Neural crest cell (in vitro differentiated cells): ENCODE data around the gene CACUL1. TPM values are rescaled to one million over a fixed set of nuclear protein-coding genes. Genes with fewer than 3 reads are reported as not detected.

Source experiments
- DNase-seq: peaks from one replicate; pipeline ENCODE4 v3.0.0; 2021; ENCODE audit warnings: low read depth, mixed read lengths, low spot score
- H3K27ac Mint-ChIP-seq: one replicate; pipeline ENCODE4 v1.8.0; 2021; ENCODE audit warnings: mild to moderate bottlenecking, mixed read lengths; ENCODE audit not compliant: unreplicated experiment
- H3K27me3 Mint-ChIP-seq: 2 replicates; pipeline ENCODE4 v1.8.0; 2021; ENCODE audit warnings: low read depth, mild to moderate bottlenecking, mixed read lengths
- H3K36me3 Mint-ChIP-seq: 2 replicates; pipeline ENCODE4 v1.8.0; 2021; ENCODE audit warnings: low read depth, mild to moderate bottlenecking, mixed read lengths
- H3K4me1 Mint-ChIP-seq: 2 replicates; pipeline ENCODE4 v1.8.0; 2021; ENCODE audit warnings: mixed read lengths
- H3K4me3 Mint-ChIP-seq: one replicate; pipeline ENCODE4 v1.8.0; 2021; ENCODE audit warnings: mild to moderate bottlenecking, mixed read lengths
- H3K9me3 Mint-ChIP-seq: 2 replicates; pipeline ENCODE4 v1.8.0; 2021; ENCODE audit warnings: mixed read lengths
- total RNA-seq: library from RNA; stranded (reverse); gene quantifications from 2 replicates; pipeline ENCODE4 v1.2.1, GENCODE V29; 2021
- TF ChIP-seq, protein P1 (sequence below): fragments of 200-600 bp; sonication (generic); conservative IDR thresholded peaks from 2 replicates; pipeline ENCODE4 v1.5.0; 2021; ENCODE audit warnings: antibody characterized with exemption, mild to moderate bottlenecking

Gene CACUL1
- total RNA-seq, 1 donor from 2014 or later, result 45.2 TPM

DNA sequence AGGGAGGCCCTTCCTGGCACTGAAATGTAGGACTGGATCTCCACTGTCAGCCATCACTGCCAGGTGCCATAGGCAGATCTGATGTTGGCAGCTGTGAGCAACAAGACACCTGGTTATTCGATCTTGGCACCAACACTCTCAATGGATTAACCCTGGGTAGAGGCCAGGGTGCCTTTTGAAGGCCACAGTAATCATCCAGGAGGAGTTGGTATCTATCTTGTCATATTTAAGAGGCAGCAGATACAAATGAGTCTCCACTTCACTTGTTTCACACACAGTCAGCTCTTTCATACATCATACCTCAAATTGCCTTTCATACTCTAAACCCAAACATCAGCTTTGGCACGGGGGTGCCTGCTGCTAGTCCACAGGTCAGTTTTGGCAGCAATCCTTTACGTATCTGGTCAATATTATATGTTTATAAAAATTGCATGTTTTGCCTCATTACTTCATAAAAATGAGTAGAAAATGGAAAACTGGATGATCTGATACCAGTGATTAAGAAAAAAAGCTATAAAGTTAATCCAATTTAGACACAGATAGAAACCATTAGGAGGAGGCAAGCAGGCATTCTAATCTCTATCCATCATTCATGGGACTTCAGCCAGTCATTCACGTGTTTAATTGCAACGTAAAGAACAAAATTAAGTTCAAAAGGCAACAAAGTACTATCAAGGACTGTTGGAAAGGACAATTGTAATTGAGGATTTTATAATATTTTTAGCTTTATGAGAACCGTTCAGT lies 12.7 kb upstream of the CACUL1 start:
- Mint-ChIP-seq H3K27me3 (peaks cover 10% of the 10 kb centered on the region), H3K36me3 (no peaks in the 10 kb centered on the region), H3K4me3 (no peak overlapping the region), H3K9me3 (no peaks in the 10 kb centered on the region), H3K27ac (no peak overlapping the region), H3K4me1 (no peaks in the 10 kb centered on the region)
- DNase-seq, result no peak
- TF ChIP-seq, protein P1, sequence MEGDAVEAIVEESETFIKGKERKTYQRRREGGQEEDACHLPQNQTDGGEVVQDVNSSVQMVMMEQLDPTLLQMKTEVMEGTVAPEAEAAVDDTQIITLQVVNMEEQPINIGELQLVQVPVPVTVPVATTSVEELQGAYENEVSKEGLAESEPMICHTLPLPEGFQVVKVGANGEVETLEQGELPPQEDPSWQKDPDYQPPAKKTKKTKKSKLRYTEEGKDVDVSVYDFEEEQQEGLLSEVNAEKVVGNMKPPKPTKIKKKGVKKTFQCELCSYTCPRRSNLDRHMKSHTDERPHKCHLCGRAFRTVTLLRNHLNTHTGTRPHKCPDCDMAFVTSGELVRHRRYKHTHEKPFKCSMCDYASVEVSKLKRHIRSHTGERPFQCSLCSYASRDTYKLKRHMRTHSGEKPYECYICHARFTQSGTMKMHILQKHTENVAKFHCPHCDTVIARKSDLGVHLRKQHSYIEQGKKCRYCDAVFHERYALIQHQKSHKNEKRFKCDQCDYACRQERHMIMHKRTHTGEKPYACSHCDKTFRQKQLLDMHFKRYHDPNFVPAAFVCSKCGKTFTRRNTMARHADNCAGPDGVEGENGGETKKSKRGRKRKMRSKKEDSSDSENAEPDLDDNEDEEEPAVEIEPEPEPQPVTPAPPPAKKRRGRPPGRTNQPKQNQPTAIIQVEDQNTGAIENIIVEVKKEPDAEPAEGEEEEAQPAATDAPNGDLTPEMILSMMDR, result no peak

DNA sequence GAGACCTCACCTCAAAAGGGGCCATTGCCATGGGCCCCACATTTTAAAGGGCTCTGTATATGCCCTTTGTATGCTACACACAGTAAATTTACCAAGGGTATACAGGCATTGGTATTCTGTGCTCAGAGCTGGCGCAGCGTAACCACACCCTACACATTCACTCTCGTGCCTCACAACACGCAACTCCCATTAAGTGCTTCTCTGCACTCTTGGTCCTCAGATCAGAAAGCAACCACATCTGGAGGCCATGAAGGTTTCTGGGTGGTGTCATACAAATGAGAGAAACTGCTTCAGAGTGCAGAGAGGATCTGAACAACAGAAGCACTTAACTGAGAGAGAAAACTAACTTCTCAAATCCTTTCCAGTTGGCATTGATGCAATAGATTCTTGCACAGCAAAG lies 9.4 kb upstream of the CACUL1 start:
- peaks cover 4% of the 10 kb centered on the region for H3K27me3 Mint-ChIP-seq
- H3K27ac Mint-ChIP-seq, result no peak overlapping the region
- no peaks in the 10 kb centered on the region for H3K9me3 Mint-ChIP-seq
- TF ChIP-seq, protein P1, result no peak
- no peak for DNase-seq
- no peaks in the 10 kb centered on the region for H3K36me3 Mint-ChIP-seq
- no peak overlapping the region for H3K4me3 Mint-ChIP-seq
- H3K4me1 Mint-ChIP-seq, result no peaks in the 10 kb centered on the region

- no peak overlapping the region for H3K4me3 Mint-ChIP-seq
Observed at GRCh38 chr10:118763202-118763988, 8.6 kb upstream of the CACUL1 start.

GRCh38 chr10:118760265-118760664 lies 5.5 kb upstream of the CACUL1 start:
- no peak overlapping the region for H3K4me3 Mint-ChIP-seq
- no peak overlapping the region for H3K27ac Mint-ChIP-seq

More at GRCh38 chr10:118763202-118763988, 8.6 kb upstream of the CACUL1 start:
- no peaks in the 10 kb centered on the region for H3K36me3 Mint-ChIP-seq
- DNase-seq, result no peak
- peaks cover 4% of the 10 kb centered on the region for H3K27me3 Mint-ChIP-seq
- H3K4me1 Mint-ChIP-seq, result no peaks in the 10 kb centered on the region
- H3K9me3 Mint-ChIP-seq, result no peaks in the 10 kb centered on the region
- no peak overlapping the region for H3K27ac Mint-ChIP-seq
- TF ChIP-seq, protein P1, result no peak

DNA sequence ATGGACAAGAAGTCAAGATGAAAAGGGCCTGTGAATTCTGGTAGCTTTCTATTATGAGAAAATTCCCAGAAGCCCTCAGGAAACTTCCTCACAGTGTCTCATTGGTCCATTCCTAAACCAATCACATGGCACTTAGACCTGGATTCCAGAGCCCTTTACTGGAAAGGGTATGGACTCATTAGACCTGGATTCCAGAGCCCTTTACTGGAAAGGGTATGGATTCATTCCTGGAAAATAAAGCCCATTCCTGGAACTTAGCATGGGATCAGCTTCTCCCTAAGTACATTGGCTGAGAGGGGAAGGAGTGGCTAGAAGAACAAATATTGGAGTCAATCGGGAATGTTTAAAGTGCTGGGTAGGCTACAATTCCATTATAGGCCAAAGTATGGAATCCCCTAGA lies 3.7 kb upstream of the CACUL1 start:
- Mint-ChIP-seq H3K27me3 (peaks cover 6% of the 10 kb centered on the region), H3K4me1 (peaks cover 10% of the 10 kb centered on the region)

More at GRCh38 chr10:118760265-118760664, 5.5 kb upstream of the CACUL1 start:
- TF ChIP-seq, protein P1, result no peak
- Mint-ChIP-seq H3K9me3 (no peaks in the 10 kb centered on the region), H3K4me1 (peaks cover 3% of the 10 kb centered on the region), H3K36me3 (no peaks in the 10 kb centered on the region), H3K27me3 (peaks cover 8% of the 10 kb centered on the region)
- no peak for DNase-seq

More for the DNA sequence above, 3.7 kb upstream of the CACUL1 start:
- no peaks in the 10 kb centered on the region for H3K36me3 Mint-ChIP-seq
- DNase-seq, result no peak
- H3K9me3 Mint-ChIP-seq, result no peaks in the 10 kb centered on the region
- TF ChIP-seq, protein P1, result no peak
- no peak overlapping the region for H3K4me3 Mint-ChIP-seq
- H3K27ac Mint-ChIP-seq, result no peak overlapping the region
